Measurements from ENCODE around the gene ZBTB7C.

ZBTB7C gene

GRCh38 chr18:48126240-48126639, 282.9 kb downstream of the ZBTB7C start:
- no peak overlapping the region for H3K4me3 ChIP-seq (ENCODE audit: low read depth in 1 of 2, low read length in 1 of 2)
- H3K27me3 ChIP-seq, result peaks cover 50% of the 10 kb centered on the region
- TF ChIP-seq CTCF (IDR thresholded peaks at IDR 0.05), result no peak

GRCh38 chr18:48125724-48126123, 283.5 kb downstream of the ZBTB7C start:
- TF ChIP-seq CTCF (IDR thresholded peaks at IDR 0.05), result no peak
- H3K27ac ChIP-seq, result no peak overlapping the region
- H3K36me3 ChIP-seq, result no peaks in the 10 kb centered on the region
- no peaks in the 10 kb centered on the region for H3K4me1 ChIP-seq (ENCODE audit: control insufficient read depth in 1 of 2, insufficient read depth in 1 of 2, low read depth in 1 of 2, low read length in 1 of 2)
- no peaks in the 10 kb centered on the region for H3K9me3 ChIP-seq
- H3K4me3 ChIP-seq (ENCODE audit: low read depth in 1 of 2, low read length in 1 of 2), result no peak overlapping the region
- H3K27me3 ChIP-seq, result peaks cover 45% of the 10 kb centered on the region

More at GRCh38 chr18:48126240-48126639, 282.9 kb downstream of the ZBTB7C start:
- Histone ChIP-seq H3K4me1 (ENCODE audit: control insufficient read depth in 1 of 2, insufficient read depth in 1 of 2, low read depth in 1 of 2, low read length in 1 of 2) (no peaks in the 10 kb centered on the region), H3K9me3 (no peaks in the 10 kb centered on the region), H3K36me3 (no peaks in the 10 kb centered on the region), H3K27ac (no peak overlapping the region)

- Histone ChIP-seq H3K36me3 (no peaks in the 10 kb centered on the region), H3K4me3 (ENCODE audit: low read depth in 1 of 2, low read length in 1 of 2) (no peak overlapping the region), H3K4me1 (ENCODE audit: control insufficient read depth in 1 of 2, insufficient read depth in 1 of 2, low read depth in 1 of 2, low read length in 1 of 2) (no peaks in the 10 kb centered on the region), H3K27me3 (peaks cover 39% of the 10 kb centered on the region), H3K27ac (no peak overlapping the region), H3K9me3 (no peaks in the 10 kb centered on the region)
- TF ChIP-seq CTCF (IDR thresholded peaks at IDR 0.05), result no peak
Measured at GRCh38 chr18:48124857-48125626, 284.1 kb downstream of the ZBTB7C start.

- Histone ChIP-seq H3K4me3 (ENCODE audit: low read depth in 1 of 2, low read length in 1 of 2) (no peak overlapping the region), H3K36me3 (no peaks in the 10 kb centered on the region), H3K27me3 (peaks cover 28% of the 10 kb centered on the region), H3K9me3 (no peaks in the 10 kb centered on the region), H3K27ac (no peak overlapping the region), H3K4me1 (ENCODE audit: control insufficient read depth in 1 of 2, insufficient read depth in 1 of 2, low read depth in 1 of 2, low read length in 1 of 2) (no peaks in the 10 kb centered on the region)
- no peak for TF ChIP-seq CTCF (IDR thresholded peaks at IDR 0.05)
Measured at GRCh38 chr18:48123941-48124340, 285.2 kb downstream of the ZBTB7C start.

GRCh38 chr18:48123324-48123723, 285.9 kb downstream of the ZBTB7C start:
- no peaks in the 10 kb centered on the region for H3K4me1 ChIP-seq (ENCODE audit: control insufficient read depth in 1 of 2, insufficient read depth in 1 of 2, low read depth in 1 of 2, low read length in 1 of 2)
- H3K27ac ChIP-seq, result no peak overlapping the region
- H3K36me3 ChIP-seq, result no peaks in the 10 kb centered on the region
- no peak overlapping the region for H3K4me3 ChIP-seq (ENCODE audit: low read depth in 1 of 2, low read length in 1 of 2)
- no peaks in the 10 kb centered on the region for H3K9me3 ChIP-seq
- H3K27me3 ChIP-seq, result peaks cover 25% of the 10 kb centered on the region
- no peak for TF ChIP-seq CTCF (IDR thresholded peaks at IDR 0.05)

Measured in neutrophil (primary cell).